Measurements from ENCODE around the gene CTCF. TPM values are rescaled to one million over a fixed set of nuclear protein-coding genes. Genes with fewer than 3 reads are reported as not detected.

Gene CTCF
- total and polyA plus RNA-seq, 2 donors (not counting 3 experiments of a cell fraction or from before 2014, with no cell fraction given) = 20.7 to 40.0 TPM

GRCh38 chr16:67555795-67556212, 6.5 kb upstream of the CTCF start:
- CTCF ChIA-PET = interaction anchor here (0.7 to 9.9 kb wide), 8 partner anchors 8 to 112 kb away, joined by 3 to 177 read pairs (median 5); partner anchors contain the start of gene CARMIL2
- BruUV-seq (replicated peaks) = no TSS peak
- H3K79me2 ChIP-seq (ENCODE audit: control insufficient read depth, insufficient read depth, low read length) = no peaks in the 10 kb centered on the region
- H3K9me3 ChIP-seq (replicated peaks; ENCODE audit: control insufficient read depth, insufficient read depth, low read length) = no peaks in the 10 kb centered on the region
- peak overlapping the region; percentile 13 for H3K9ac ChIP-seq (replicated peaks; ENCODE audit: extremely low read depth, insufficient read depth, low read length)
- peak; percentile 87 for TF ChIP-seq FOS (IDR thresholded peaks at IDR 0.05; ENCODE audit: borderline replicate concordance, insufficient read depth, low read length)
- no peak for TF ChIP-seq EZH2 (IDR thresholded peaks at IDR 0.05; ENCODE audit: borderline replicate concordance, low read depth, low read length, severe bottlenecking)
- no peak for TF ChIP-seq MYC (IDR thresholded peaks at IDR 0.05; ENCODE audit: low read depth, low read length)
- peak; percentile 24 for TF ChIP-seq POLR2AphosphoS5 (IDR thresholded peaks at IDR 0.05; ENCODE audit: insufficient read depth, low read depth, low read length)
- TF ChIP-seq CTCF (IDR thresholded peaks at IDR 0.05; ENCODE audit: extremely low read depth in 1 of 2, insufficient read depth in 1 of 2, low read depth in 1 of 2, low read length in 2 of 2) = no peak
- TF ChIP-seq POLR2A (IDR thresholded peaks at IDR 0.05; ENCODE audit: low read depth, low read length) = no peak
- peak; percentile 88 for TF ChIP-seq JUN (IDR thresholded peaks at IDR 0.05; ENCODE audit: borderline replicate concordance, insufficient read depth, insufficient read length, low read depth)
- intact Hi-C loops (cut with micrococcal nuclease) (loop anchor here (1.0 kb wide), 1 partner anchor 9 kb away; no protein-coding TSS in a partner anchor), dilution Hi-C loops (cut with MboI; ENCODE audit: extremely low pct_ligation_motif_present, low sequenced_read_pairs) (no loop called here)
- H2AFZ ChIP-seq (ENCODE audit: low read depth, low read length) = no peak overlapping the region
- no peak overlapping the region for H3K4me3 ChIP-seq (replicated peaks in 1 of 3; ENCODE audit: insufficient read depth in 1 of 3, low read depth in 1 of 3, low read length in 3 of 3)
- peak overlapping the region; percentile 73 for H3K27ac ChIP-seq (ENCODE audit: insufficient read depth, low read depth, low read length)
- peak; percentile 74 for DNase-seq (ENCODE audit: low read depth, low spot score)
- H3K9me1 ChIP-seq (replicated peaks; ENCODE audit: control insufficient read depth, extremely low read depth, insufficient read depth, low read length) = no peaks in the 10 kb centered on the region
- no peaks in the 10 kb centered on the region for H3K27me3 ChIP-seq (ENCODE audit: control insufficient read depth in 2 of 2, insufficient read depth in 2 of 2, low read length in 2 of 2)
- peak overlapping the region; percentile 90 for H3K4me2 ChIP-seq (ENCODE audit: insufficient read depth, low read length)
- FAIRE-seq = peak; percentile 62
- peaks cover 17% of the 10 kb centered on the region for H3K4me1 ChIP-seq (ENCODE audit: control insufficient read depth, extremely low read depth, insufficient read depth, low read length)
- POLR2A ChIA-PET = interaction anchor here (0.5 to 1.4 kb wide), 3 partner anchors 8 to 309 kb away, joined by 3 to 8 read pairs (median 6); no protein-coding TSS in a partner anchor
- no peaks in the 10 kb centered on the region for H3K36me3 ChIP-seq (ENCODE audit: control insufficient read depth in 2 of 2, extremely low read depth in 1 of 2, insufficient read depth in 2 of 2, low read length in 2 of 2)
- H4K20me1 ChIP-seq (replicated peaks; ENCODE audit: control insufficient read depth, extremely low read depth, insufficient read depth, low read length) = no peaks in the 10 kb centered on the region

All from endothelial cell of umbilical vein (primary cell).